Sigmoid colon (tissue), 4 donors: ENCODE results near the gene SLIT3.

Source experiments
- CTCF ChIP-seq, 4 experiments: fragments of 450-650 bp in 3 of 4; fragments of 200-600 bp in 1 of 4; IDR thresholded peaks; one replicate each; pipeline ENCODE4 v1.5.1; 2016 to 2019; ENCODE audit warnings: antibody characterized with exemption in 4 of 4, mild to moderate bottlenecking in 3 of 4, moderate library complexity in 2 of 4
- EP300 ChIP-seq, 4 donors: sonication (generic); formaldehyde crosslinking; IDR thresholded peaks; one replicate each; pipeline ENCODE4 v1.6.1; 2017; ENCODE audit warnings: antibody characterized with exemption in 4 of 4
- POLR2A ChIP-seq, 2 donors: fragments of 450-650 bp; IDR thresholded peaks; one replicate each; pipeline ENCODE4 v1.6.1; 2016; ENCODE audit warnings: antibody characterized with exemption in 2 of 2, mild to moderate bottlenecking in 2 of 2, moderate library complexity in 2 of 2

DNA sequence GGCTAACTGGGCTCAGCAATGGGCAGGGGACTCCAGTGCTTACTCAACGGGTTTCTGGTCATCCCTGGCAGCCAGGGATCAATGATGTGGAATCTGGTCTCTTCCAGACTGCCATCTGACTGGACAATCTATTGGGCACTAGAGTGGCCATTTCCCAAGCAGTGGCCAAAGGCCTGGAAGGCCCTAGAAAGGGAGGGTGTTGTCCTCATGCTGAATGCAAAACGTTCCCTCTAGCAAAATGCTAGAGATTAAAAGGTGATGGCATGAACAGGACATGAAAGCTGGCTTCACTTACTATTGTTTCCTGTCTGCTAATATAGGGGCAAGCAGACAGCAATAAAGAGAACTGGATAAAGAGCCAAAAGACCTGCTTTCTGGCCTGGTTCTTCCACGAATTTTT, 467.6 kb downstream of the SLIT3 start:
- TF ChIP-seq CTCF (IDR thresholded peaks at IDR 0.05) (no peak), EP300 (IDR thresholded peaks at IDR 0.05) (no peak), POLR2A (IDR thresholded peaks at IDR 0.05) (no peak)
